ENCODE results near the gene SPRR2A.
"Not testable (repeated sequence)": the region's sequence is repeated elsewhere in the genome, so short reads cannot be mapped to it uniquely, and the experiment has no call there.

SPRR2A gene

DNA sequence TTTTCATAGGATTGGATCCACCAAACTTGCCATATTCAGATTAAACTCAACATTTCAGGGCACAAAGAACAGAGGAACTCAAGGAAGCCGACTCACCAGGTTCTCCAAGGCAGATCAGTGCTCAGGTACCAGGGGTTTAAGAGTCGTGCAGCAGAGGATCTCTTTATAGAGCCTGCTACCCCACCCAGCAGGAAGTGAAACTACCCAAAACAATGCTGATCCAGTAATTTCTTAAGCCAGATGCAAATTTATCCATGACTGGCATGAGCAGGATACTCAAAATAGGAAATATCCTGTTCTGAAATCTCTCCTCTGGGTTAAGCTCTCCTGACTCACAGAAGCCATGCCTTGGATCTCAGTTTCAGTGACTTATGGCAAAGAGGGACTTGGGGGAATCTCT, at the start of gene SPRR2A:
SPRR2A (minus strand) TSS at position 138 of the 400 bp plus-strand sequence. CDS start 777 bp downstream, outside the sequence.
- no peak for FAIRE-seq

DNA sequence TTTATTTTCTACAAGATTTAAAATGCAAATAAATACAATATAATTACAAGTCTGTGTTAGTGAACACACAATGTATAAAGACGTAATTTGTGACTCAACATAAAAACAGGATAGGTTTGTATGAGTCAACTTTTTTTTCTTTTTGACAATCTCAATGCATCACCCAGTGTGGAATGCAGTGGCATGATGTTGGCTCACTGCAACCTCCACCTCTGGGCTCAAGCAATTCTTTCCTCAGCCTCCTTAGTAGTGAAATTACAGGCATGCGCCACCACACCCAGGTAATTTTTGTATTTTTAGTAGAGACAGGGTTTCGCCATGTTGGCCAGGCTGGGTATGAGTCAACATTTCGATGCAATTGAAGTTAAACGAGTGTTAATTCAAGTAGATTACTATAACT, 42.9 kb upstream of the SPRR2A start:
- FAIRE-seq, result no peak

DNA sequence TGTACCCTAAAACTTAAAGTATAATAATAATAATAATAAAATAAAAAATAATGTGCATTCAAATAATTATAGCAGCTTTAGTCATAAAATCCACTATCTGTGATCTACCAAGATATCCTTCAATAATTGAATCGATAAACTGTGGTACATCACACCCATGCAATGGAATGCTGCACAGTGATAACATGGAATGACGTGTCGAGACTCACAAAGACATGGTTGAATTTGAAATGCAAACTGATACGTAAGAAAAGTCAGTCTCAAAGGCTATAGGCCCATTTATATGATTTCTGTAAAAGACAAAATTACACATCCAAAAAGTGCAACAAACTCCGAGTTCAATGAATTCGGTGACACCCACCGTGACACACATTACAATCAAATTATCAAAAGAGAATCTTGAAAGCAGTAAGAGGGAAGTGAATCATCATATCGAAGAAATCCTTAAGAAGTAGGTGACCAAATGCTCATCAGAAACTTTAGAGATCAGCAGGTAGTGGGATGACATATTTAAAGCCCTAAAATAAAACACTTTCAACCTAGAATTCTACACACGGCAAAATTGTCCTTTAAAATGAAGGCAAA, 42.2 kb upstream of the SPRR2A start:
- FAIRE-seq, result no peak

DNA sequence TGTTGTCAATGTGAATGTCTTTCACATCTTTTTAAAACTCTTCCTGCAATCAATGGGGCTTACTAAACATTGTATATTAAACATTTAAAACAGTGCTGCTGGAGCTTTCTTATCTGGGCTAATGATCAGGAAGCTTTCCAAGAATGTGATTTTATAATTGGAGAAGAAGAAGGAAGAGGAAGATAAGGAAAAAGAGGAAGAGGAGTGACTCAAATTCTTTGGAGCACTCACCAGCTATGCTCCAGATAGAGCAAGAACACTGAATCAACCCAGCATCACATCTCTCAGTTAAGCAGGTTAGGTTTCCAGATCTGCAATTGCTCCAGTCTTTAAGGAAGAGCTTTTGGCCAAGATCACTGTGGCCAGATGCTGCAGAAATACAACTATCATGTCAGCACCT, 38.5 kb upstream of the SPRR2A start:
- no peak for FAIRE-seq

DNA sequence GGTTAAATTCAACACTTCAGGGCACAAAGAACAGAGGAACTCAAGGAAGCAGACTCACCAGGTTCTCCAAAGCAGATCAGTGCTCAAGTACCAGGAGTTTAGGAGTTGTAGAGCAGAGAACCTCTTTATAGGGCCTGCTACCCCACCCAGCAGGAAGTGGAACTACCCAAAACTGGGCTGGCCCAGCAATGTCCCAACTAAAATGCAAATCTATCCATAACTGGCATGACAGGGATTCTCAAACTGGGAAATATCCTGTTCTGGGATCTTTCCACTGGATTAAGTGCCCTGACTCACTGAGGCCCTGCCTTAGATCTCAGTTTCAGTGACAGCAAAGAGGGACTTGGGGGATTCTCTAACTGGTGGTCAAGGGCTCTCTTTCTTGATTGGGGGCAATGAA, 37.1 kb upstream of the SPRR2A start, which contains the start of gene SPRR2E:
SPRR2E (minus strand) TSS at position 101 of the 400 bp plus-strand sequence. CDS start 775 bp downstream, outside the sequence.
- FAIRE-seq, result no peak

DNA sequence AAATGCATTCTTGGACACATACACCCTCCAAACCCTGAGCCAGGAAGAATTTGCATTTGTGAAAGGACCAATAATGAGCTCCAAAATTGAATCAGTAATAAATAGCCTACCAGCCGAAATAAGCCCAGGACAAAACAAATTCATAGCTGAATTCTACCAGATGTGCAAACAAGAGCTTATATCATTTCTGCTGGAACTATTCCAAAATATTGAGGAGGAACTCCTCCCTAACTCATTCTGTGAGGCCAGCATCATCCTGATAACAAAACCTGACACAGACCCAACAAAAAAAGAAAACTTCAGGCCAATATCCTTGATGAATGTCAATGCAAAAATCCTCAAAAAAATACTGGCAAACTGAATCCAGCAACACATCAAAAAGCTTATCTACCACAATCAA, 30.3 kb upstream of the SPRR2A start:
- no peak for FAIRE-seq

DNA sequence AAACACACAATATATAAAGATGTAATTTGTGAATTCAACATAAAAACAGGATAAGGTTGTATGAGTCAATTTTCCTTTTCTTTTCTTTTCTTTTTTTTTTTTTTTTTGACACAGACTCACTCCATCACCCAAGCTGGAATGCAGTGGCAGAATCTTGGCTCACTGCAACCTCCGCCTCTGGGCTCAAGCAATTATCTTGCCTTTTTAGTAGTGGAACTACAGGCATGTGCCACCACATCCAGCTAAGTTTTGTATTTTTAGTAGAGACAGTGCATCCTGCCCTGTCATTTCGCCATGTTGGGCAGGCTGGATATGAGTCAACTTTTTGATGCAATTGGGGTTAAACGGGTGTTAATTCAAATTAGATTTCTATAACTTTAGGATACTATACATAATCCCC, 24.4 kb upstream of the SPRR2A start:
- no peak for FAIRE-seq

DNA sequence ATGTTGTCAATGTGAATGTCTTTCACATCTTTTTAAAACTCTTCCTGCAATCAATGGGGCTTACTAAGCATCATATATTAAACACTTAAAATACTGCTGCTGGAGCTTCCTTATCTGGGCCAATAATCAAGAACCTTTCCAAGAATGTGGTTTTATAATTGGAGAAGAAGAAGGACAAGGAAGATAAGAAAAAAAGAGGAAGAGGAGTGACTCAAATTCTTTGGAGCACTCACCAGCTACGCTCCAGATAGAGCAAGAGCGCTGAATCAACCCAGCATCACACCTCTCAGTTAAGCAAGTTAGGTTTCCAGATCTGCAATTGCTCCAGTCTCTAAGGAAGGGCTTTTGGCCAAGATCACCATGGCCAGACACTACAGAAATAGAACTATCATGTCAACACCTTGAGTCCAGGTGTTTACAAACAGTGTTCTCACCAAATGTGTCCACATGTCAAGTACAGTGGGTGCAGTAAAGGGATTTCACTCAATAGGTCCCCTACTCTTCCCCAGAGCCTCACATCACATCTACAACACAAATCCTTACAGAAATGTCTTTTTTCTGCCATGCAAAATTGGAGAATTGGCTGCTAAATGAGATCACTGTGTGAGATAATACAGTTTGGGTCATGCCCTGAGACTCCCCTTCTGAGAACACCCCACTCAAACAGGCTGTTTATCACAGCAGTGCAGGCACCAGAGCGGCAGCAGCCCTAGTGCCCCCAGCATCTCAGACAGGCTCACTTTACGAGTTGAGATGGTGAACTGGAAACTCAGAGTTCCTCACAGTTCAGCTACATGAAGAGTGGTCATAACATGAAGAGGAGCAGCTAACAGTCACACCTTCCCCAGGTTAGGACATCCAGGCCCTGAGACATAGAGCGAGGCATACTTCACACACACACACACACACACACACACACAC, 15.8 kb upstream of the SPRR2A start:
- no peak for FAIRE-seq

DNA sequence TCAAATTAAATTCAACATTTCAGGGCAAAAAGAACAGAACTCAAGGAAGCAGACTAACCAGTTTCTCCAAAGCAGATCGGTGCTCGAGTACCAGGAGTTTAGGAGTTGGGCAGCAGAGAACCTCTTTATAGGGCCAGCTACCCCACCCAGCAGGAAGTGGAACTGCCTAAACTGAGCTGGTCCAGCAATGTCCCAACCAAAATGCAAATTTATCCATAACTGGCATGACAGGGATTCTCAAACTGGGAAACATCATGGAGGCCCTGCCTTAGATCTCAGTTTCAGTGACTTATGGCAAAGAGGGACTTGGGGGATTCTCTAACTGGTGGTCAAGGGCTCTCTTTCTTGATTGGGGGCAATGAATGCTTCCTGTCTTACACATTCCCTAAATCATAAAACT, 14.2 kb upstream of the SPRR2A start, which contains the start of gene SPRR2B:
SPRR2B (minus strand) TSS at position 101 of the 400 bp plus-strand sequence. CDS start 772 bp downstream, outside the sequence.
- no peak for FAIRE-seq

DNA sequence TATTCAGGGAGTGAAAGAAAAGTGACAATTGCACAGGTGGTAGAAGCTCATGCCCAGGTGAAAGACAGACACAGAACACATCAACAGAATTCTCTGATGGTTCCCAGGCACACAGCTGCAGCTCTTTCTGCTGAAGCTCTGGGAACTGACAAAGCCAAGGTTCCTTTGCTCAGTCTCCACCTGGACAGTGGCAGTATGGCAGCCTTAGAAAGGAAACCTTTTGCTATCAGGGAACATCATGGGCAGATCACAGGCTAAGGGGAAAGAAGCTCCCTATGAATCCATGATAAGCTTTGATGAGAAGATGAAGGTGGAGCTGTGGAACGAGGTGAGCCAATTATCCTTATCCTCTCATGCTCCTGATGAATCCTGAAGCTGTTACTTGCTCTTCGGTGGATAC, 12.9 kb upstream of the SPRR2A start:
- FAIRE-seq, result no peak

DNA sequence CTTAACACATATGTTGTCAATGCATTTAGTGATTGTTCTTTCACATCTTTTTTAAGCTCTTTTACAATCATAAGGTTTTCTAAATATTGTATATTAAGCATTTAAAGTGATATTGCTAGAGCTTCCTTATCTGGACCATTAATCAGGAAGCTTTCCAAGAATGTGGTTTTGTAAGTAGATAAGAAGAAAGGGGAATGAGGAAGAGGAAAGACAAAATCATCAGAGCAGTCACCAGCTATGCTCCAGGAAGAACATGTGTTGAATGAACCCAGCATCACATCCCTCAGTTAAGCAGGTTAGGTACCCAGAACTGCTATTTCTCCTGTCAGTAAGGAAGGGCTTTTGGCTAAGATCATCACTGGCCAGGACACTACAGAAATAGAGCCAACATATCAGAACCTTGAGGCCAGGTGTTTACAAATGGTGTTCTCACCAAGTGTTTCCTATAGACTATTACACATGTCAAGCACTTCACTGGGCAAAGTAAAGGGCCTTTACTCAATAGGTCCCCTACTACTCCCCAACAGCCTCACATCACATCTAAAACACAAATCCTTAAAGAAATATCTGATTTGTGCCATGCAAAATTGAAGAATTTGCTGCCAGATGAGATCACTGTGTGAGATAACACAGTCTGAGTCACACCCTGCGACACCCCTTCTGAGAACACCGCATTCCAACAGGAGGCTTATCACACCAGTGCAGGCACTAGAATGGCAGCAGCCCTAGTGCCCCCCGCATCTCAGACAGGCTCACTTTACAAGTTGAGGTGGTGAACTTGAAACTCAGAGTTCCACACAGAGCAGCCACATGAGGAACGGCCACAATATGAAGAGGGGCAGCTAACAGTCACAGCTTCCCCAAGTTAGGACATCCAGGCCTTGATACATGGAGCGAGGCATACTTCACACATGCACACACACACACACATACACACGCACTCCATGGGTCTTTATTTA, 1.8 kb upstream of the SPRR2A start:
- no peak for FAIRE-seq

DNA sequence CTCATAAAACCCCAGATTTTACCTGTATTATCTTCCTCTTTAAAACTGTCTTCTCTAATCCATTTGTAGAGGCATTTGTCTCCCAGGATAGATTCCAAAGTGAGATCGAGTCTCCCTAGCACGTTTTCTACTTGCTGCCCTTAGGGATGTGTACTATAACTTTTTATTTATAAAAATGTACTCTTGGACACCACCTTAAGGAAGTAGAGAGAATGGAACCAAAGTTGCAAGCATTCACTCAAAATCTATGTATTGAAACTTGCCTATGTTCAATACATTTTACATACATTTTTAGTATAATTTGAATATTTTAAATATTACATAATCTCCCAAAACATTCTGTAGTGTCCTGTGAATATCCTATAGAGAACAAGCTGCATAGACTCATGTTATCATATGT, 842 bp upstream of the SPRR2A start:
- peak; percentile 64 for FAIRE-seq

DNA sequence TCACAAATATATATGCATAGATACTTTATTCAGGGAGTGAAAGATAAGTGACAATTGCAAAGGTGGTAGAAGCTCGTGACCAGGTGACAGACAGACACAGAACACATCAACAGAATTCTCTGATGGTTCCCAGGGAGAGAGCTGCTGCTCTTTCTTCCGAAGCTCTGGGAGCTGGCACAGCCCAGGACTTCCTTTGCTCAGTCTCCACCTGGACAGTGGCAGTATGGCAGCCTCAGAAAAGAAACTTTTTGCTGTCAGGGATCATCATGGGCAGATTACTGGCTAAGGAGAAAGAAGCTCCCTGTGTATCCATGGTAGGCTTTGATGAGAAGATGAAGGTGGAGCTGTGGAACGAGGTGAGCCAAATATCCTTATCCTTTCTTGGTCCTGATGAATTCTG, 1.2 kb downstream of the SPRR2A start:
- not testable (repeated sequence) for FAIRE-seq

DNA sequence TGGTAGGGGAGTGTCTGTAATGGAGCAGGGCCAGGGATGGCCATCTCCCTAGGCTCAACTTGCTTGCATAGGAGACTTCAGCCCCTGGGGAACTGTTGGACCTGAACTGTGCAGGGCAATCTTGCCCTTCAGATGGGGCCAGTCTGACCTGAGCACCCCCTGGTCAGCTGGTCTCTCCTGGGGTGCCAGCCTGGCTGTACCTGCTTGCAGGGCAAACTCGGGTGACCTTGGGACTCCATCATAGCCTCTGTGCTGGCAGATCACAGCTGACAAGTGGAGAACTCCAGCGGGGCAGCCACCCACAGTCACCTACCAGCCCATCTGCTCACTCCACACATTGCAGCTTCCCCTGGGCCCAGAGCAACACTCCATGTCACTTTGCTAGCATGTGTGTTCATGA, 8.1 kb downstream of the SPRR2A start:
- FAIRE-seq, result no peak

DNA sequence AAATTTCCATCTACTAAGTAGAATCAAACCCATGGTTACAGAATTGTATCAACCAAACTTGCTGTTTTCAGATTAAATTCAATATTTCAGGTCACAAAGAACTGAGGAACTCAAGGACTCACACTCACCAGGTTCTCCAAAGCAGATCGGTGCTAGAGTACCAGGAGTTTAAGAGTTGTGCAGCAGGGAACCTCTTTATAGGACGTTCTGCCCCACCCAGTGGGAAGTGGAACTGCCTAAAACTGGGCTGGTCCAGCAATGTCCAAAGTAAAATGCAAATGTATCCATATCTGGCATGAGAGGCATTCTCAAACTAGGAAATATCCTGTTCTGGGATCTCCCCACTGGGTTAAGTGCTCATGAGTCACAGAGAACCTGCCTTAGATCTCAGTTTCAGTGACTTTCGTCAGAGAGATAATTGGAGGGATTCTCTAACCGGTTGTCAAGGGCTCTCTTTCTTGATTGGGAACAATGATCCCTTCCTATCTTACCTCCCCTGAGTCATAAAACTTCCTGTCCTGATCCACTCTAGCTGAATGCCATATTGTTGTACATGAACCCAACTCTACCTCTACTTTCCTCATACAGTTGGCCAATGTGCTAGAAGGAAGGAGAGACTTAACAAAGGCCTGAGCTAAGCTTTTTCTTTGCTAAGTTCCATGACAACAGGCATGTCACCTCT, 16.2 kb downstream of the SPRR2A start, which contains the start of gene SPRR2D:
SPRR2D (minus strand) TSS at position 171 of the 682 bp plus-strand sequence. CDS start 774 bp downstream, outside the sequence.
- no peak for FAIRE-seq

DNA sequence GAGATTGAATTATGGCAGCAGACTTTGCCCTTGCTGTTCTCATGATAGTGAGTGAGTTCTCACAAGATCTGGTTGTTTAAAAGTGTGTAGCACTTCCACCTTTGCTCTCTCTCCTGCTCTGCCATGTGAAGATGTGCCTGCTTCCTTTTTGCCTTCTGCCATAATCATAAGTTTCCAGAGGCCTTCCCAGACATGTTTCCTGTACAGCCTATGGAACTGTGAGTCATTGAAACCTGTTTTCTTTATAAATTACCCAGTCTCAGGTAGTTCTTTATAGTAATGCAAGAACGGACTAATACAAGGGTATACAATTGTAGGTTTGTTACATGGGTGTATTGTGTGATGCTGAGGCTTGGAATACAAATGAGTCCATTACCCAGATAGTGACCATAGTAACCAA, 22.1 kb downstream of the SPRR2A start:
- no peak for FAIRE-seq

DNA sequence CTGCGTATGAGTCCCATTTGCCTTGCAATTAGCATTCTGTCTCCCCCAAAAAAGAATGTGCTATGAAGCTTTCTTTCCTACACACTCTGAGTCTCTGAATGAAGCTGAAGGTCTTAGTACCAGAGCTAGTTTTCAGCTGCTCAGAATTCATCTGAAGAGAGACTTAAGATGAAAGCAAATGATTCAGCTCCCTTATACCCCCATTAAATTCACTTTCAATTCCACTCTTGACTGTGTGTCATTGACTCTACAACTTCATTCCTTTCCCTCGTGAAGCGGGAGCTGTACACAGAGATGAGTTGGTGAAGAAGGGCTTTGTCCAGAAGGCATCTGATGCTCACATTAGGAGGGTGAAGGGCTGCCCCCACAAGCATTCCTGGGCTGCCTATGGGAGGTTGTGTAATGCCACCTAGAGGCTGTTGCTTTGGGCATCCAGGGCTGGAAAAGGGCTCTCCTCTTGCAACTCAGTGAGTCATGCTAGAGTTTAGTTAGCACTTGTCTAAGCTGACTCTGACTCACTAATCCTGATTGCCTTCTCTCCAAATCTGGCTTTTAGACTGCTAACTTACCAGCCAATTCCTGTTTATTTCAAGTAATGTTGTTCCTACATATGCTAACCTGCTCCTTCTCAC, 24.5 kb downstream of the SPRR2A start:
- FAIRE-seq, result no peak

DNA sequence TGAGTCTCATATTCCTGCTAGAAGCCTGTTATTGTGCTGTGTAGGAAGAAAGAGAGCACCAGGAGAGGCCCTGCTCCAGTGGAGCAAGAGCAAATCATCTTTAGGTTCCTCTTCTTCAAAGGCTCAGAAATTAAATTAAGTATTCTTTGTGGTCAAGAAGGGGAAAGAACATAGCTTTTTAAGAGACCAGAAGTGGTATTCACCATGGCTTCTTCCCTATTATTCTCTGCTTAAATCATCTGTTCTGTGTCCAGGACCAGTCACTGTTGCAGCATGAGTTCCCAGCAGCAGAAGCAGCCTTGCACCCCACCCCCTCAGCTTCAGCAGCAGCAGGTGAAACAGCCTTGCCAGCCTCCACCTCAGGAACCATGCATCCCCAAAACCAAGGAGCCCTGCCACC, 25.2 kb downstream of the SPRR2A start:
- no peak for FAIRE-seq

DNA sequence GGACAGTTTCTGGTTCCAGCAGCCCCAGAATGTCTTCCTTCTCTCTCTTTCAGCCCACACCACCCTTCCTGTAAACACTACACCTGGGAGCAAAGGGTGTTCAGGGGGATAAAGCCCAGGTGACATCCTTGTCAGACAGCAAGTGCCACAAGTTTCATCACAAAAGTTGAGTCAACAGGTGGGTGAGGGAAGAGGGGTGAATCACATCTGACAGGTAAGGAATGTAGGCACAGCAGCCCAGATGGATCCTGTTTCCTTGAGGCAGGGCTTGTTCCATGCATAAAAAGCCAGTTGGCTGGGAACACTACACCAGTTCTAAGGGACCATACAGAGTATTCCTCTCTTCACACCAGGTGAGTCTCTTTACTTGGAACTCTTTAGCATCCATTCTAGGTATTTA, 26.4 kb downstream of the SPRR2A start, which contains the start of gene SPRR1B:
SPRR1B (plus strand) TSS at position 309 of the 400 bp plus-strand sequence. CDS start 1,143 bp downstream, outside the sequence.
- FAIRE-seq, result no peak

DNA sequence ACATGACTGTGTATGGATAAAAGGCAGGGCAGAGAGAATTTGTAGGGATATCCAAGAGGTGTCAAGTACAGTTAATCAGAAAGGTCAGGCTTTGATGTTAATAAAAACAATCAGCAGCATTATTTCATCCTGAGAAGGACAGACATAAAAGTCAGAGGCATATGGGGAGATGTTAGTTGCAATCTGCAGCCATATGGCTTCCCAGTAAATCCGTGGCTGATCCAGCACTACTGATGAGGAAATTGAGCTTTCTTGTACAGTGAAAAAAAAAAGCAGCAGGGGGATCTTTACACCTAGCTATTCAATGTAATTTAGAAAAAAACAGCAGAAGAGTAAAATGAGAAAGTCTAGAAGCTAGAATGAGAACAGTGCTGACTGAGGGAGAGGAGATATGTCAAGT, 28.5 kb downstream of the SPRR2A start:
- FAIRE-seq, result no peak

DNA sequence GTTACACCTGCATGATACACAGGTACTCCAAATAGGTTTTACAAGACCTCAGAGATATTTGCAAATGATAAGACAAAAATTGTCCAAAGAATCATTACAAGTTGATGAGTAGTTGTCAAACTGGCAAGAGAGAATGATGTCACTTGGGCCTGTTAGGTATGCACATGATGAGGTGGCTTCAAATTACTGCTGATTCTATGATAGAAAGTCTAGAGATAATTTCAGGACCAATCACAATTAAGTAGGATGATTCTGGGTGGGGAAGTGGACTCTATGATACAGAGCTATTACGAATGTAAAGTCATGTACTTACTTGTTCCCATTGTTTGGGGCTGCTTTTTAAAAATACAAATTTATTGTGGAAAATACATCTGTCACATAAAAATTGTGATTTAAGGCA, 31.5 kb downstream of the SPRR2A start:
- no peak for FAIRE-seq

DNA sequence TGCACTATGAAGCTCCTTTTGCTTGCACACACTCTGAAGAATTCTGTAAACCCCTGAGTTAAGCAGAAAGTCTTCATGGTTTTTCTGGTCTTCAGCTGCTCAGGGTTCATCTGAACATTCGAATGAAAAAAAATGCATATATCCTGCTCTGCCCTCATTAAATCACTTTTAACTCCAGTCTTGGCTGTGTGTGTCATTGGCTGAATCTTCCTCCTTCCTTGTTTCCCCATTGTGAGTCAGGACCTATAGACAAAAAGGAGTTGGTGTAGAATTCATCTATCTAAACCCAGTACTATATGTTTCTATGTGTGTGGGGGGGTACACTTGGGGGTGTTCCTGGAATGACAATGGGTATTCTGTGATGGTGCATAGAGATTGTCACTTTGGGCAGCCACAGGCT, 32.9 kb downstream of the SPRR2A start:
- no peak for FAIRE-seq
